NCI-H1694 treated with DMSO at 0.1 percent for 48 hours (cell line): ENCODE data around the gene DYNLRB1.

Source experiments
- DNase-seq: peaks from one replicate; lab custom pipeline; 2025; lab: John Stamatoyannopoulos, UW

DYNLRB1 gene

DNA sequence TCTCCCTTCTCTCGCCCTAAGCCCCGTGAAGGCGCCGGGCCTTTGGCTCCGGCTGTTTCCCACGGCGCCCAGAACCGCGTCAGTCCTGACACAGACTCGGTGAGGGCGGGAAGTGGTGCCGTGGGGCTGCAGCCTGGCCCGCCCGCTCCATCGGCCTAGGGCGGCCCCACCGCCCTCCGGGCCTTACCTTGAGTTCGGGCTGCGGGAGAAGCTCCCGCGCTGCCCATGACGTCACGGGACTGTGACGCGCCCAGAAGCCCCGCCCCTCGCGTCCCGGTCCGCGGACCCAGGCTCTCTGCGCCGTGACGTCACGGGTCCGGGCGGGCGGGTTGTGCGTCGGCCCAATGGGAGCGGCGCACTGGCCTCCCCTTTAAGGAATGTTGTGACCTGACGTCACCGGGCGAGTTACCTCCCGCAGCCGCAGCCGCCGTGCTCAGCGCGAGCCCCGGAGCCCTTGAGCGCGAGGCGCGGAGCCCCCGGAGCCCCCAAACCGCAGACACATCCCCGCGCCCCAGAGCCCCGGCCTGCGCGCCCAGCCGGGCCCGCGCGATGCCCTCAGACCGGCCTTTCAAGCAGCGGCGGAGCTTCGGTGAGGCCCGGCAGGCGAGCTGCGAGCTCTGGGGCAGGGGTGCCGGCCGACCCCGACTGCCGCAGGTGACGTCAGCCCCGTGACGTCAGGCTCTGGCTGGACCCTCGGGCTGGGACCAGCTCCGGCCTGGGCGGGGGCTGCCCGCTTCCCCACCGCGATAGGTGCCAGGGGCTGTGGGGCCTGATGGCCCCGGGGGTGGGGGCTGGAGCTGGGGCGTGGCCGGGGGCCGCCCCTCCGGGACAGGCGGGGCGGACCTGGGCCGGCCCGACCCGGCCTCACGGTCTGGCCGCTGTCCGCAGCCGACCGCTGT, 42.3 kb downstream of the DYNLRB1 start, which contains the start of gene MAP1LC3A:
MAP1LC3A (plus strand) TSS at position 399 of the 899 bp plus-strand sequence; CDS start at position 550, 151 bp downstream.
- DNase-seq, result no peak

DNA sequence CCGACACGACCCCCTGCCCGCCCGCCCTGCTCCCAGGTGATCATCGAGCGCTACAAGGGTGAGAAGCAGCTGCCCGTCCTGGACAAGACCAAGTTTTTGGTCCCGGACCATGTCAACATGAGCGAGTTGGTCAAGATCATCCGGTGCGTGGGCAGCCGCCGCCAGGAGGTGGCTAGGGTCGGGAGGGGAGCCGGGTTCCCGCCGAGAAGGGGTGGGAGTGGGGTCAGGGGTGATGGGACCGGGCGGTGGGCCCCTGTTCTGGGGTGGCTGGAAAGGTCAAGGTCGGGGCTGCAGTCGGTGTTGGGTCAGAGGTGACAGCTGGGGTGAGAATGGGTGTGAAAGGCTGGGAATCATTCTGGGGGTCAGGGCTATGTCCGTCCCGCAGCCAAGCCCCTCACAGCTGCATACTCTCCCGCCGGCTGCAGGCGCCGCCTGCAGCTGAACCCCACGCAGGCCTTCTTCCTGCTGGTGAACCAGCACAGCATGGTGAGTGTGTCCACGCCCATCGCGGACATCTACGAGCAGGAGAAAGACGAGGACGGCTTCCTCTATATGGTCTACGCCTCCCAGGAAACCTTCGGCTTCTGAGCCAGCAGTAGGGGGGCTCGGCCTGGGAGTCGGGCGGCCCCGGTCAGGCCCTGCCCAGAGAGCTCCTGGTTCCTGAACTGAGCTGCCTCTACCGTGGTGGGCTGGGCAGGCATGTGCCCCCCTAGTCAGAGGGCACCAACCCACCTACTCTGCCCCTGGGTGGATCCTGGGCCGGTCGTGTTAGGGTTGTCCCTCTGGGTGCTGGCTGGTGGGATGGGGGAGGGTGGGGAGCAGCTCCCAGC, 43.3 kb downstream of the DYNLRB1 start:
- DNase-seq, result no peak

DNA sequence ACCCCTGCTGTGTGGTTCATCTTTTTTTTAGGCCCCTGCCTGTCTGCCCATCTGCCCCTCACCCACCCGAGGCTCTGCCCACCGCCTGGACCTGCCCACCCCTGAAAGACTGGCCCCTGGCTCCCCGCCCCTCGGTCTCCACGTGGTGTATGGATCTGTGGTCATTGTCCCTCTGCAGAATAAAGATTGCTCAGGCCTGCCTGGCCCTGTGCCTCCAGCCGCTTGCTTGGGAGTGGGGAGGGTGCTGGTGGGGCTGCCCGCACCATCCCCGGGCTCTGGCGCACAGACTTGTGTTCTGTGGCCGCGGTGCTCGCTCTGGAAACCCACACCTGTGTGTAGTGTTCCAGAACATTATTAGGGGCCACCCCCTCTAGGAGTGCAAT, 43.9 kb downstream of the DYNLRB1 start:
- DNase-seq, result no peak

DNA sequence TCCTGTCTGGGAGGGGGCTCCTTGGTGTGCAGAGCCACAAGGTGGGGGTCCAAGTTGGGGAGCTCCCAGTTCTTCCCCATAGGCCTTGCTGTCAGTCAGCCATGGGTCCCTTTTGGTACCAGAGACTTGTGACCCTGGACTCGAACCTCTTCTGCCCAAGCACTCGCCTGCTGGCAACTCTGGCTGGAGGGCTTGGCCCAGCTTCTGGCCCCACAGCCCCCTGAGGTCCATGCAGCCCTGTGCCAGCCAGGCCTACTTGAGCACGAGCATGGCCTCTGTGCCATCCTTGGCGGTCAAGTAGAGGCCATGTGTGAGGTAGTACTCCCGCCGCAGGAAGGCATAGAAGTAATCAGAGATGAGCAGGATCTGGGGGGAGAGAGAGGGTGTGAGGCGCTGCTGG, 44.4 kb downstream of the DYNLRB1 start:
- DNase-seq, result no peak

DNA sequence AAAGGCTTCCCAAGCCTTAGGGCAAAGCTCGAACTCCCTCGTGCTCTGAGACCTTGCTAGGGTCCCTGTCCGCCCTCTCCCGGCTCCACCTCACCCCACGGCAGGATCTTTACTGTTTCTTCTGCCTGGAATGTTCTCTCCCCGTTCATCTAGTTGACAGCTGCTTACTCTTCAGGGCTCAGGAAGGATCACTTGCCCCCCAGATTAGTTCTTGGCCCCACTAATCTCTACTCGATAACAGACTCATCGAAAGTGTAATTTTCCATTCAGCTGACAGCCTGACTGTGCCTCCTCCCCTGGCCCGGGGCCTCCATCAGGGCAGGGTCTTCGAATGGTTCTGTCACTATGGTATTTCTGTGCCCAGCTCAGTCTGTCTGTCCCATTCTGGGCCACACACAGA, 45.4 kb downstream of the DYNLRB1 start:
- no peak for DNase-seq

DNA sequence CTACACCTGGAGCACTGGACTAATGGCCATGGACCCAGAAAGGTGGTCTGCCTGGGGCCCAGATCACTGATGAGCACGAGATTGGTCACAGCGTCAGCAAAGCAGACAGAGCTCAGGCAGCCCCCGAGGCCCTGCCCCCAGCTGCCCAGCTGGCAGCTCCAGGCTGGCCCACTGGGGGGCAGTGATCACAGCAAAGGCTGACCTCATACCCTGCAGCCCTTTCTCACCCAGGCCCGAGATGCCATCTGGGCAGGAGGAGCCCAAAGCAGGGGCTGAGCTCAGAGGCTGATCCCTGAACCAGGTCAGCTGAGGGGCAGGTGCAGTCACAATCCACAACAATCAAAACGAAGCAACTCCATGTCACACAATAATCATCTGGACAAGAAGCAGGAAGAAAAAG, 46.4 kb downstream of the DYNLRB1 start:
- no peak for DNase-seq

DNA sequence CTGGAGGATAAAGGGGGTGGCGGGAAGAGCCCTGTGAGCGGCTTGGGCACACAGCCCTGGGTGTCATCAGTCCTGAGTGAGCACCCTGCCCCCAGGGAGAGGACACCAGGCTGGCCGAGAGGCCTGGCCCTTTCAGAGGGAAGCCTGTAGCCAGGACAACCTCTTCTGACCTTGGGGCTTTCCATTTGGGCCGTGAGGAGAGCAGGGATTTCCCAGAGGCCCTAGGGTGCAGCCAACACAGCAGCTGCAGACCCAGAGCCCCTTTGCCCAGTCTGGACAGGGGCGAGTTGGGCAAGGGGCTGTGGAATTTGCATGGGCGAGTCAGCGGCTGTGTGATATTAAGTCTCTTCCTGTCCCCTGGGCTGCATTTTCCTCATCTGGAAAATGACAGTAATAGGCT, 48.6 kb downstream of the DYNLRB1 start:
- DNase-seq, result no peak

DNA sequence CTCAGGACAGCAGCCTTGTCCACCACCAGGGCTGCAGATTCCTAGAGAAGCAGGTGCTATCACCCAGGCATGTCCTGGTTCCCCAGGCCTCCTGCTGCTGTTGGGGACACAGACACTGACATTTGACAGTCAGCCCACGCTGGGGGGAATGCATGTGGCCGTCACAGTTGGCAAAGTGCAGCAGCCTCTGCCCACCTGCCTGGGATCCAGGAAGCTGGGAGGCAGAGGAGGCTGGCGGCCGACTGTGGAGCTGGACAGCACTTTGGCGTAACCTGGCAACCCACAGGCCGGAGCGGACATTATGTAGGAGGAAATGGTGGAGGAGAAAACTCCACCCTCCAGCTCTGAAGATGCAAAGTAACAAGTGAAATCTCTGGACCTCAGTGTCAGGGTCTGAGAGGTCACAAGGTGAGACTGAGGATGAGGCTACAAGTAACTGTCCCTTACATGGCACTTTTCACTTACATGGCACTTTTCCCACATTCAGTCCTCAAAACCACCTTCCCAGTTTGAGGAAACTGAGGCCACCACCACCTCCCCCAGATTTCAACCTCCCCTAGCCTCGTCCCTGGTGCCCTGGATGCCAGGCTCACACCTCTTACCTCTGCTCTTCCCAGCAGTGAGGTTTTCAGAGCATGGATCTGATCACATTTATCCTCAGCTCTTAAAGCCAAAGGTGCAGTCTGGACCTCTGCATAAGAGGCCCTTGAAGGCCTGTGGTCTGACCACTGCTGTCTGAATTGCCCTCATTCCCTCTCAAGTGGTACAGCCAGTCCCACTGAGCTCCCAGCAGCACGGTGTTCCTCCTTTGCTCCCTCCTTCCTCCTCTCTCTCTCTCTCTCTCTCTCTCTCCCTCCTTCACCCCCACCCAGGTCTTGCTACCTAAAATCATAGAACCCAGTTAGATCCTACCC, 51.0 kb downstream of the DYNLRB1 start:
- DNase-seq, result no peak

DNA sequence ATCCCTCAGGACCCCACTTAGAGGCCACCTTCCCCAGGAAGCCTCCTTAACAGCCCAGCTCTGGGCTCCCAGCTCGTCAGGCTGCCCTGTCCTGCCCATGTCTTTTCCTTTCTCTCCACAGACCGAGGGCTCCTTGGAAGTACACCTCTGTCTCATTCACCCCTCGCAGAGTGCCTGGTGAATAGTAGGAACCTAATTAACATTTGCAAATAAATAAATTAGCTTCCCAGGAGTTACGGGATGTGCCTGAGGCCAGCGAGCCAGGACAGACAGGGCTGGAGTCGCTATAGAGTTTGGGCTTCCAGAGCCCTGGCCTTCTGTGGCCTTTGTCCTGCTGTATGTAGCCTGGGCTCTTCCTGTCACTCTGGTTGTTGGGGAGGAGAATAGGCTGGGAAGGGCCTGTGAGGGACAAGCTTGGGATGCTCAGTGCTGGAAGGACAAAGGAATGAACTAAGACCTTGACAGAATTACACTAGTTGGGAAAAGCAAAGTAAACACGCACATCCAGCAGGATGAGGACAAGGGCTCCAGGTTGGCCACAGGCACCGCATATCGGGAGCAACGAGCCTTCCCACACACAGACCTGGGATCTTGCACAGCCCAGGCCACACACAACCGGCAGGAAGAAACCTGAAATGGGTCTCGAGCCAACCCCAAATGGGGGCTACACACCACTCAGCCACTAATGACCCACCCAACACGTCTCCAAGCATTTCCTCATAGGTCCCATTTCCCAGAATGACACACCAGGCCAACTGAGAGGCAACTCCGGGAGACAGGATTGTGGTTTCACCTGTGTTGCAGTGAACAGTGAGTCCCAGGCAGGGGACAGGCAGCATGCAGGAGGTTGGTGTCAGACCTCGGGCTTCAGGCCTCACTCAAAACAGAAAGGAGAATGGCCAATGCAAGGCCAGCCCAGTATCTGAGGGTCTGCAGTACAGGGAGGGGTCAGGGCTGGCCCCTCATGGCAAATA, 52.0 kb downstream of the DYNLRB1 start:
- no peak for DNase-seq

DNA sequence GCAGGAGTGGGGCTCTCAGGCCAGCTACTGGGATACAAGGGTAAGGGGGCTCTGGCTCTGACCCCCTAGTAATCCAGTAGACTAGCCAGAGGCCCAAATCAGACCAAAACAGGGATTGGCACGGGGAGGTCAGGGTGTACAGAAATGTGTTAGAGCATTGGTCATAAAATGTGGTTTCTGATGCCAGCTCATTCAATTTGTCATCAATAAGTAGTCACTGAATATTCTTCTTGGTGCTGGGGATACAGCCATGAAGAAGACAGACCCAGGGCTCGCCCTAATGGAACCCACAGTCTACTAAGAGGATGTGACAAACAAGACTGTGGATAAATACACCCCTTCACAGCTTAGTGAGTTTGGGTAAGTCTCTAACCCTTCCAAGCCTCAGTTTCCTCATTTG, 53.4 kb downstream of the DYNLRB1 start:
- no peak for DNase-seq

DNA sequence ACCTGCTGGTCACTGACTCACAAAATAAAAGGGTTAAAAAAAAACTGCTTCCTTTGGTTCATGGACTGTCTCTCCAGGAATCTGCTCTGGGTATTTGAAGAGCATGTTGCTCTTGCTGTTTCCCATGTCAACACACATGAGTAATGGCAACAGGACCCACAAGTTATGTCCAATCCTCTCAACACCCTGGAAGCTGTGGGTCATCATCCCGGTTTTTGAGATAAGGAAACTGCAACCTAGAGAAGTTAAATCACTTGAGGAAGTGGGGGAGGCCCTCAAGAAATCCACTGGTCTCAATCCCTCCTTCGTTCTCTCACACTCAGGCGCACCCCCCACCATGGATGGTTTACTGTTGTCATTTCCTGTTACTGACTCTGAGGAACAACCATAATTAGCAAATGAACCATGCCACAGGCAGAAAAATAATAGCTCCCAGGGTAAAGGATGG, 54.7 kb downstream of the DYNLRB1 start:
- no peak for DNase-seq

DNA sequence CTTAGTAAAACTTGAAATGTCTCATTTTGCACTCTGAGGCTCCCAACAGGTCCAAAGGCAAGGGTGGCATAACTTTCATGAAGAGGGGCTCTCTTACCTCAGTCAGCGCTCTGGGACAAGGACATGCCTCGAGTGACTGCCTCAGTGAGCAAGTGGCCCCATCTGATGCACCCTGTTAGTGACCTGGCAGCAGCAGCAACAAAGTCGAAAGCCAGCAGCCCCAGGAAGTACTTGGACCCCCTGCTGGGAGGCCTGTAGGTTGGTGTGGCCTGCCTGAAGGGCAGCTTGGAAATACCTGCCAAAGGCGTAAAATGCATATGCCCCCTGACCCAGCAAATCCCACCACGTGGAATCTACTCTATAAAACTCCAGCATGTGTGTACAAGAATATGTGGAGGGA, 55.5 kb downstream of the DYNLRB1 start:
- DNase-seq, result no peak

DNA sequence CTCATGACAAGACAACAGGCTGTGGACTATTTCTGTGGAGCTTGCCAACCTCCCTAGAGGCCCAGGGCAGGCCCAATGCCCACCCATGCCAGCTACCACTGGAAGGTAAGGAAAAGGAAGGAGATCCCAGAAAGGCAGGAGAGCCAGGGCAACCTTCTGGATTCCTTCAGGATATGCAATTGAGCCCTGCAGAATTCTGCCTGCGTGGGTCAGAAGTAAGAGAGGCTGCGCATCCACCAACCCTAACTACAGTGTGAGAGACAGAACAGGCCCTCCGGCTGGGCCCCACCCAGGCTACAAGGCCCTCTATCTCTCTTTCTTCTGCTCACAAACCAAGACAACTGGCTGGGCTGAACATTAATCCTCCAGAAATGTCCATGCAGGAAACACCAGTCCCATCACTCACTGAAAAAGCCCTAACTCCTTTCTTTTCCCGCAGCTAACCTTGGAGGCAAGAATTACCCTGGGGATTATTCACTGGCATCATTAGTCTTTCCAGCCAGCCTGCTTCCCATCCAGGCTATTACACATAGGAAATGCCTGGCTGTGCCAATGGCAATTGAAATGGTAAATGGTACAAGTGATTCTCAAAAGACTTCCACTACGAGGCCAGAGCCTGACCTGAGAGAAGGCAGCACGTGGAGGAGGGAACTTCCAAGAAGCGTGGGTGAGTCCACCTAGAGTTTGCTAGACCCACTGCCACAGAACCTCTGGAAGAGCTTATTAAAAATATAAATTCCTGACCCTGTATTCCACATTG, 57.5 kb downstream of the DYNLRB1 start:
- DNase-seq, result no peak

DNA sequence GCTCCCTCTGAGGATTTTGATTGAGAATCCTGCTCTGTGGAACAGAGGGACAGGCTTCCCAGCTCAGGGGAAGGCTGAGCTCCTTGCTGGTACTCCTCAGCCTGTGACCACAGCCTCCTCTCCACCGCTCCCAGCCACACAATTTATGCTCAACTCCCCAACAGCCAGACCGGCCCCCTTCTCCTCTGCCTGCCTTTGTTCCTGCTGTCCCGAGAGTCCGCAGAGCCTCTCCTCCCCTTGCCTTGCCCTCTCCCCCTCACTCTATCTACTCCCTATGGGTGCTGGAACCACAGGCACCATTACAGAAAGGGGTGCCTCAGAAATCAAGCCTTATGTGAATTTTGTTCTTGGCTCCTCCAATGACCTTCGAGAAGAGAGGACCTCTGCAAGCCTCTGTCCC, 58.2 kb downstream of the DYNLRB1 start:
- DNase-seq, result no peak

DNA sequence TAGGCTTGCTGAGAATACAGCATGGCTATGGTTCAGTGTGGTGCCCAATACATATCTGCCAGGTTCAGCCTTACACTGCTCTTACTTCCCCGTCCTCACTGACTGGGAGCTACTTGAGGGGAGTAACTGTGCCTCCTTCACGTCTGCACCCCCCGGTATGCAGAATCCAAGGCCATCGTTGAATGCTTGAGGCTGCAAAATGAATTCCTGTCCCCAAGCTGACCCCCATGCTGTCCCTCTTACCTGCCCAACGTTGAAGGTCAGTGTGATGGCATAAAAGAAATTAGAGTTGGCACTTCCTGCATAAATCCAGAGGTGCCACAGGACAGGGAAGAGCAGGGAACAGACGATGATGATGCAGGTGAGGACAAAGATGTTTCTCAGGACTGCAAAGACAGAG, 58.6 kb downstream of the DYNLRB1 start:
- no peak for DNase-seq

DNA sequence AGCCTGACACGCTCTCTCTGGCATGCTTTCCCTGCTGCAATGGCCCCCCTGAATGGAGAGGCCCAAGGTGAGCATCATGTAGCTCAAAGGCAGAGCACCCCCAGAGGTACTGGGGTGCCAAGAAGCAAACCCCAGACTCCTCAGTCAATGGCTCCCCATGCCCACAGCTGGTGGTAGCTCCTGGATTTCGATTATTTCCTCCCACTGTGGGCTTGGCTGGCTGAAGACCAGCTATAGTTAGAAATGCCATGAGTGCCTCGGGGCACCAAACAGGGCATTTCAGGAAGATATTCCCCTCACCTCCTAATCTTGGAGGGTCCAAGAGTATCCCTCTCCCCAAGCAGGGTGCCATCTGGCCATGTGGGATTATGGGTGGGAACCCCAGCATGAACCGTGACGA, 59.0 kb downstream of the DYNLRB1 start:
- no peak for DNase-seq

DNA sequence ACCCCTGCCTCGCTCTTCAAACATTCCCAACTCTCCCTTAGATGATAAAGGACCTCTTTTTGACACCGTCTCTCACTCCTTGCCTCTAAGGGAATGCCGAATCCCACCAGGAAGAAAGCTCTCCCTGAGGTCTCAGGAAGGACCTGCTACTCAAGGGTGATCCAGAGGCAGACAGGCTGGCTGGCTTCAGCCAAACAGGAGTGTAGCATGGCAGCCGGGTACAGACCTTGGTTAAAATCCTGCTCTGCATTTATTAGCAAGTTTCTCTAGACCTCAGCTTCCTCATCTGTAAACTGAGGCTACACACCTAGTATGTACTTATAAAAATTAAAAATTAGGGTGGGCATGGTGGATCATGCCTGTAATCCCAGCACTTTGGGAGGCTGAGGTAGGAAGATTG, 59.5 kb downstream of the DYNLRB1 start:
- no peak for DNase-seq

DNA sequence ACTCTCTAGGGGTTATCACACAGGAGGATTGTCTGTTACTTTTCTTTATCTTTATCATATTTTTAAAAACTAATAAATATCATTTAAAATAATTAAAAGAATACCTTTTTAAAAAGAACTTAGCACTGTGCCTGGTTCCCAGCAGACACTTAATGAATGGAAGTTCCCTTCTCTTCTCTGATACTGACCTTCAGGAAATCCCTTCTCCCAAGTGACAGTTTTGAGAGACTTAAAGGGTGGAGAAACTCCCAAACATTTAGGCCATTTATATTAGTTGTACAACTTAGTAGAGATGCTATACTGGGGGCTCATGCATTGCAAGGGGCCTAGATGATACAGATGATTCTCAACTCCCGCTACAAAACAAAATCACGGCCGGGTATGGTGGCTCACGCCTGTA, 60.8 kb downstream of the DYNLRB1 start:
- no peak for DNase-seq

DNA sequence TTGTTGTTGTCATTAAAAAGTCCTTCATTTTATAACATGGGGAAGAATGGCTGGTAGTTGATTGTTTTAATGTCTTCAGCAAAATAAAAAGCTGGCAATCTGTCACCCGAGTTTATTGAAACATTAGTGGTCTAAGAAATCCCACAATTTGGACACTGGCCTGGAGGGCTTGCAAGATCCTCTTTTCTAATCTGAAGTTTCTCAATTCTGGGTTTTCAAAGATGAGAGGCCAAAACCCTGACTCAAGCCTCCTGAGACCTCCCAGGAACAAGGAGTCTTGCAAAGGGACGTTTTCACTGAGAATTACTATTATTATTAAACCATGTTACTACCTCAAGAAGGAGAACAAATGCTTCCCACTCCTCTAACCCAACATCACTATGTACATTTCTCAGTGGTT, 61.8 kb downstream of the DYNLRB1 start:
- no peak for DNase-seq

DNA sequence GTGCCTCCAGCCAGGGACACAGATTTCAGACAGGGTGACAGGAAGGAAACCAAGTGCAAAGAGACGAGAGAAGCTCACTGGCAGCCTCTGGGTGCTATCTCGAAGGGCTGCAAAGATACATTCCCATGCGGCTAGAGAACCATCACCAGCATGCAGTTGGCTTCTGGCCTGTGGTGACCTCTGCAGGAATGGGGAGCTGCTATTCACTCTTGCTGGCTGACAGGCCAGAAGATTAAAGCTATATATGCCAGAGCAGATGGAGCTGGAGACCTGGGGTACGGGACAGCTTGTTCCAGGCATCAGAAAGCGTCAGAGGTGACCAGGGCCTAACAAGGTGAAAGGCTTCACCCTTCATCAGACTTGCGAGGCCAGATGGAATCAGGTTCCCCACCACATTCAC, 62.3 kb downstream of the DYNLRB1 start:
- DNase-seq, result no peak
